ENCODE data around the gene POR.

The POR gene

DNA sequence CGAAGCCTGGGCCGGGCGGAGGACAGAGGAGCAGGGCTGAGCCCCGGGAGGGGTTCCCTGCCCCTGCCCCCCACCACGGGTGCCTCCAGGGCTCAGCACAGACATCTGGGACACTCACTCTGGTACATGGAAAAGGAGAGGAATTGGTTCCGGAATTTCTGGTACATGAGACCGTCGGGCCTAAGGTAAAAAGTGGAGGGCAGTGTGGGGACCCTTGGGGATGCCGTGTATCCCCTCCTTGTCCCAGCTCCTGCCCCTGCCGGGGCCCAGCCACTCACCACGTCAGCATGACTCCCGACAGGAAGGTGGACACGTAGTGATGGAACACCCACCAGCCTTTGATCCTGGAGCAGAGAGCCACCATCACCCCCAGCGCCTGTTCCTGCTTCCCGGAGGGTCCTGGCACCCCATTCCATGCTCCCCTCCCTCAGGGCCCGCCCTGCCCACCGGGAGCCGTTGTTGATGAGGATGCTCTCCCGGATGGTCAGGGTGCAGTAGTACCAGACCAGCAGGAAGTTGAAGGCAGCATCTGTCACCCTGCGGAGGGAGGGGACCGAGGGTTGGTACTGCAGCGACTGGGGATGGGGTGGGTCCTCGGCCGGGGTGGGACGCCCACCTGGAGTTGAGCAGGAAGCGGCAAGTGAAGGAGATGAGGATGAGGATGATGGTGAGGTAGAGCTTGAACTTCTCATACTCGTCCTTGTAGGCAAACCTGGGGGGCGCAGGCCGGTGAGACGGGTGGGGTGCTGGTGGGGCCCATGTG is 73.0 kb downstream of the POR start:
- H3K9ac ChIP-seq = no peak overlapping the region
- H3K27ac ChIP-seq = no peak overlapping the region
- no peak overlapping the region for H3K4me2 ChIP-seq
- H3K9me3 ChIP-seq (replicated peaks in 1 of 11) = no peaks in the 10 kb centered on the region
- no peak overlapping the region for H3K4me3 ChIP-seq
- H3K27me3 ChIP-seq = no peaks in the 10 kb centered on the region
- H3K4me1 ChIP-seq = peaks cover 0 to 10% (median under 1%) of the 10 kb centered on the region in 10 experiments; a peak in 9 of 20 replicates
- TF ChIP-seq Cebpa-rat (IDR thresholded peaks at IDR 0.05) = no peak
- peaks cover 0 to 86% (median 16%) of the 10 kb centered on the region in 11 experiments; a peak in 13 of 22 replicates for H4K20me1 ChIP-seq
- H3K36me3 ChIP-seq = peaks cover 42 to 62% (median 51%) of the 10 kb centered on the region in 11 experiments

DNA sequence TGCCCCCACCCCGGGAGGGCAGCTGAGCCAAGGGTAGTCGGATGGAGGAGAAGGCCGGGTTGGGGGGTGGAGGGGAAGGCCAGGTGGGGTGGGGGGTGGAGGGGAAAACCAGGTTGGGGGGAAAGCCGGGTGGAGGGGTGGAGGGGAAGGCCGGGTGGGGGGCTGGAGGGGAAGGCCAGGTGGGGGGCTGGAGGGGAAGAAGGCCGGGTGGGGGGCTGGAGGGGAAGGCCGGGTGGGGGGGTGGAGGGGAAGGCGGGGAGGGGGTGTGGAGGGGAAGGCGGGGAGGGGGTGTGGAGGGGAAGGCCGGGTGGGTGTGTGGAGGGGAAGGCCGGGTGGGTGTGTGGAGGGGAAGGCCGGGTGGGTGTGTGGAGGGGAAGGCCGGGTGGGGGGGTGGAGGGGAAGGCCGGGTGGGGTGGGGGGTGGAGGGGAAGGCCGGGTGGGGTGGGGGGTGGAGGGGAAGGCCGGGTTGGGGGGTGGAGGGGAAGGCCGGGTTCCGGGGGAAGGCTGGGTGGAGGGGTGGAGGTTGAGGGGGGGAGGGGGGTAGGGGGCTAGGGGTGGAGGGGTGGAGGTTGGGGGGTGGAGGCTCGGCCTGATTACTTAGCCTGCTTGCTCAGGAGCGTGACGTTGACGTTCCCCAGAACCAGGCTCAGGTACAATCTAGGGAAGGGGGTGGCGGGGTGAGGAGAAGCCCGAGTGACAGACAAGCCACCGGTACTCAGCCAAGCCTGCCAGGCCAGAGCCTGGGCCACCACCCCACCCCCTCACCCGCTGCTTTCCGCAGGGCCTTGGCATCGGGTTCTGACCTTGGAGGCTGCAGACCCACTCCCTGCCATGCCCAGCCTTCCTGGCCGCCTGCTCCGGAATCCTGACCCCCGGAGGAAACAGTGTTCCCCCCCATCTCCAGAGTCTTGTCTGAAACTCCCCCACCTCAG is 73.9 kb downstream of the POR start:
- Histone ChIP-seq H3K9me3 (replicated peaks in 1 of 11) (no peaks in the 10 kb centered on the region), H3K36me3 (peaks cover 36 to 54% (median 43%) of the 10 kb centered on the region in 11 experiments), H3K4me3 (no peak overlapping the region), H3K27me3 (no peaks in the 10 kb centered on the region), H3K4me1 (peaks cover 0 to 17% (median 8%) of the 10 kb centered on the region in 10 experiments; a peak in 18 of 20 replicates), H3K9ac (no peak overlapping the region), H3K4me2 (0 out of 22 replicates have a peak overlapping the region, but pooled peaks of 1 of the 11 experiments have one; percentile 1), H4K20me1 (peaks cover 0 to 82% (median 16%) of the 10 kb centered on the region in 11 experiments; a peak in 14 of 22 replicates), H3K27ac (no peak overlapping the region)
- TF ChIP-seq Cebpa-rat (IDR thresholded peaks at IDR 0.05) = no peak

DNA sequence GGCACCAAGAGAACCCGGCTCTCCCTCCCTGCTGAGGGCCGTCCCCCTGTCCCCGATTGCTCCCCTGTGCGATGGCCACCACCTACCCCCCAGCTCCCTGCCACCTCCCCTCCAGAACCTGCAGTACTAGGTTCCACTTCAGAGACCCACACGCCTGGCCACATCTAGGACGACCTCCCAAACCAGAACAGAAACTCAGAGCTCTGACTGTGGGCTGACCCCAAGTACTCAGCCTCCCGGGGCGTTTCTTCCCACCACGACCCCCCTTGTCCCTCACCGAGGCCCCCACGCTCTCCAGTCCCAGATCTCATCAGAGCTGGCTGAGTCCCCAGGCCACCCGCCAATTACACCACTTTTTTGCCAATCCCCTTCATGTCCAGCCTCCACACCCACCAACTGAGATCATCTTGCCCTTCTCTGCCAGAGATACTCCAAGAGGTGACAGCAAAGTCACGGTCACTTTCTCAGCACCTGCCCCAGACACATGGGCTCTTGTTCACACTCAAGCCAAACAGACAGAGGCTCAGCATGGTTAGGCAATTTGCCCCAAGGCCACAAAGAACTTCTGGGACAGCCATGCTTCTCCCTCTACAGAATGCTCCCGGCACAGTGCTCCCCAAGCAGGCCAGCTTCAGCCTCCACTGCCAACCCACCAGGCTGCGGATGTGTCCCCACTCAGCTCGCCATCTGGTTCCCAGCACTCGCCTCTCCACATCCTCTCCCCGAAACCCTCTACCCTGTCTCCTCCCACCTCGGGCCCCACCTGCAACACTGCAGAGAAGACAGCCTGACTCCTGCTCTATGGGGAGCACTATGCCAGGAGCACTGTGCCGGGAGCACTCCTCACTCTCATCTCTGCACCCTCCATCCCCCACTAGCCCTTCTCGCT is 74.8 kb downstream of the POR start:
- 0 out of 22 replicates have a peak overlapping the region, but pooled peaks of 1 of the 11 experiments have one; percentile 42 for H3K9ac ChIP-seq
- H3K36me3 ChIP-seq = peaks cover 27 to 45% (median 34%) of the 10 kb centered on the region in 11 experiments
- TF ChIP-seq Cebpa-rat (IDR thresholded peaks at IDR 0.05) = no peak

GRCh38 chr7:75991531-75992082 is 76.7 kb downstream of the POR start:
- no peaks in the 10 kb centered on the region for H3K9me3 ChIP-seq (replicated peaks in 1 of 11)
- peak overlapping the region in 1 of 11 experiments; percentile 4; a peak in 1 of 22 replicates for H3K9ac ChIP-seq
- peaks cover 0 to 54% (median 12%) of the 10 kb centered on the region in 11 experiments; a peak in 11 of 22 replicates for H4K20me1 ChIP-seq
- H3K4me2 ChIP-seq = no peak overlapping the region
- TF ChIP-seq Cebpa-rat (IDR thresholded peaks at IDR 0.05) = no peak
- H3K27me3 ChIP-seq = no peaks in the 10 kb centered on the region
- H3K36me3 ChIP-seq = peaks cover 18 to 40% (median 29%) of the 10 kb centered on the region in 11 experiments
- H3K4me3 ChIP-seq = no peak overlapping the region
- peaks cover 11 to 29% (median 22%) of the 10 kb centered on the region in 10 experiments for H3K4me1 ChIP-seq
- no peak overlapping the region for H3K27ac ChIP-seq

More for the DNA sequence above, 74.8 kb downstream of the POR start:
- Histone ChIP-seq H3K27me3 (no peaks in the 10 kb centered on the region), H3K4me3 (no peak overlapping the region), H3K27ac (no peak overlapping the region), H3K9me3 (replicated peaks in 1 of 11) (no peaks in the 10 kb centered on the region), H4K20me1 (peaks cover 0 to 73% (median 16%) of the 10 kb centered on the region in 11 experiments; a peak in 13 of 22 replicates), H3K4me2 (peak overlapping the region in 1 of 11 experiments; percentile 1; a peak in 1 of 22 replicates), H3K4me1 (peaks cover 6 to 24% (median 11%) of the 10 kb centered on the region in 10 experiments; a peak in 19 of 20 replicates)

GRCh38 chr7:75992083-75992755 is 77.3 kb downstream of the POR start:
- no peak overlapping the region for H3K27ac ChIP-seq
- H3K4me3 ChIP-seq = no peak overlapping the region
- peak overlapping the region in 1 of 11 experiments; percentile 4; a peak in 1 of 22 replicates for H3K9ac ChIP-seq
- peaks cover 14 to 39% (median 26%) of the 10 kb centered on the region in 11 experiments for H3K36me3 ChIP-seq
- H3K4me1 ChIP-seq = peaks cover 17 to 35% (median 28%) of the 10 kb centered on the region in 10 experiments
- H4K20me1 ChIP-seq = peaks cover 0 to 48% (median 7%) of the 10 kb centered on the region in 11 experiments; a peak in 10 of 22 replicates
- no peak for TF ChIP-seq Cebpa-rat (IDR thresholded peaks at IDR 0.05)
- H3K4me2 ChIP-seq = peak overlapping the region in 1 of 11 experiments; percentile 99; a peak in 1 of 22 replicates
- no peaks in the 10 kb centered on the region for H3K9me3 ChIP-seq (replicated peaks in 1 of 11)
- H3K27me3 ChIP-seq = no peaks in the 10 kb centered on the region

- H3K4me3 ChIP-seq = peak overlapping the region; percentile 69 to 93 (median 84)
- peaks cover 0 to 12% (median 6%) of the 10 kb centered on the region in 11 experiments; a peak in 12 of 22 replicates for H3K9me3 ChIP-seq (replicated peaks in 1 of 11)
- peaks cover 21 to 48% (median 34%) of the 10 kb centered on the region in 10 experiments for H3K4me1 ChIP-seq
- peak overlapping the region; percentile 60 to 82 (median 75) for H3K27ac ChIP-seq
- peaks cover 0 to 38% (median 7%) of the 10 kb centered on the region in 11 experiments; a peak in 9 of 22 replicates for H4K20me1 ChIP-seq
- H3K4me2 ChIP-seq = peak overlapping the region; percentile 98 to 100 (median 100)
- peak overlapping the region; percentile 73 to 90 (median 83) for H3K9ac ChIP-seq
- peaks cover 21 to 39% (median 28%) of the 10 kb centered on the region in 11 experiments for H3K36me3 ChIP-seq
- H3K27me3 ChIP-seq = no peaks in the 10 kb centered on the region
- no peak for TF ChIP-seq Cebpa-rat (IDR thresholded peaks at IDR 0.05)
Observed at GRCh38 chr7:75993689-75994387, 78.9 kb downstream of the POR start.

Measured in BLaER1 treated with 17β-estradiol and CSF1 and Interleukin-3, amounts not matched to agents 10 nM and 100 nM (cell line).